NT2/D1 (cell line): ENCODE results near the gene TRPC4.

Experiments used
- DNase-seq: peaks from one replicate; pipeline ENCODE4 v3.0.0-alpha.2; 2011; ENCODE audit warnings: low read depth, low spot score
- H3K27me3 ChIP-seq: 2 replicates; pipeline ENCODE4 v1.6.0; 2011; ENCODE audit warnings: mild to moderate bottlenecking; ENCODE audit not compliant: insufficient read length, insufficient read depth
- H3K36me3 ChIP-seq: 2 replicates; pipeline ENCODE4 v1.6.1; 2011; ENCODE audit warnings: mild to moderate bottlenecking, low read length, mixed read lengths; ENCODE audit not compliant: insufficient read depth, insufficient read length
- H3K4me1 ChIP-seq: 2 replicates; pipeline ENCODE4 v1.5.1; 2011; ENCODE audit not compliant: insufficient read depth, insufficient read length
- H3K4me3 ChIP-seq: 2 replicates; pipeline ENCODE4 v1.5.1; 2011; ENCODE audit warnings: low read depth; ENCODE audit not compliant: insufficient read length
- H3K9ac ChIP-seq: 2 replicates; pipeline ENCODE4 v1.6.0; 2011; ENCODE audit warnings: low read depth; ENCODE audit not compliant: insufficient read length
- H3K9me3 ChIP-seq: 2 replicates; pipeline ENCODE4 v1.5.1; 2011; ENCODE audit warnings: mild to moderate bottlenecking, low read length; ENCODE audit not compliant: insufficient read depth
- SUZ12 ChIP-seq: IDR thresholded peaks from 2 replicates; pipeline ENCODE4 v1.6.1; 2011; ENCODE audit not compliant: insufficient read length, insufficient read depth; ENCODE audit errors: extremely low read depth
- YY1 ChIP-seq: IDR thresholded peaks from 2 replicates; pipeline ENCODE4 v1.6.1; 2011; ENCODE audit not compliant: insufficient read length, insufficient read depth
- ZNF274 ChIP-seq: IDR thresholded peaks from 2 replicates; pipeline ENCODE4 v1.6.1; 2011; ENCODE audit warnings: mild to moderate bottlenecking, low read depth, low read length

The TRPC4 gene

GRCh38 chr13:37755349-37755748, 114.2 kb downstream of the TRPC4 start:
- no peak for TF ChIP-seq ZNF274
- TF ChIP-seq SUZ12, result no peak
- TF ChIP-seq YY1, result no peak
- Histone ChIP-seq H3K9me3 (no peaks in the 10 kb centered on the region), H3K4me3 (no peak overlapping the region), H3K36me3 (no peaks in the 10 kb centered on the region), H3K27me3 (no peaks in the 10 kb centered on the region), H3K4me1 (no peaks in the 10 kb centered on the region), H3K9ac (no peak overlapping the region)
- DNase-seq, result no peak

GRCh38 chr13:37753776-37754175, 115.8 kb downstream of the TRPC4 start:
- Histone ChIP-seq H3K36me3 (no peaks in the 10 kb centered on the region), H3K4me1 (no peaks in the 10 kb centered on the region), H3K27me3 (no peaks in the 10 kb centered on the region), H3K4me3 (no peak overlapping the region), H3K9ac (no peak overlapping the region), H3K9me3 (no peaks in the 10 kb centered on the region)
- no peak for DNase-seq
- TF ChIP-seq ZNF274 (no peak), YY1 (no peak), SUZ12 (no peak)

- DNase-seq, result no peak
- H3K36me3 ChIP-seq, result no peaks in the 10 kb centered on the region
- no peaks in the 10 kb centered on the region for H3K4me1 ChIP-seq
- no peaks in the 10 kb centered on the region for H3K27me3 ChIP-seq
- no peak overlapping the region for H3K4me3 ChIP-seq
- TF ChIP-seq ZNF274 (no peak), SUZ12 (no peak), YY1 (no peak)
- H3K9me3 ChIP-seq, result no peaks in the 10 kb centered on the region
- no peak overlapping the region for H3K9ac ChIP-seq
Observed at GRCh38 chr13:37752146-37752545, 117.4 kb downstream of the TRPC4 start.

- no peaks in the 10 kb centered on the region for H3K9me3 ChIP-seq
- H3K4me3 ChIP-seq, result no peak overlapping the region
- TF ChIP-seq ZNF274 (no peak), SUZ12 (no peak), YY1 (no peak)
- H3K36me3 ChIP-seq, result no peaks in the 10 kb centered on the region
- H3K27me3 ChIP-seq, result no peaks in the 10 kb centered on the region
- no peak overlapping the region for H3K9ac ChIP-seq
- H3K4me1 ChIP-seq, result no peaks in the 10 kb centered on the region
- no peak for DNase-seq
Observed at GRCh38 chr13:37751025-37751424, 118.5 kb downstream of the TRPC4 start.

- DNase-seq, result no peak
Observed at GRCh38 chr13:37748913-37749312, 120.7 kb downstream of the TRPC4 start.

GRCh38 chr13:37747071-37747612, 122.4 kb downstream of the TRPC4 start:
- no peaks in the 10 kb centered on the region for H3K27me3 ChIP-seq
- no peak for TF ChIP-seq SUZ12
- no peak for TF ChIP-seq YY1
- no peak for TF ChIP-seq ZNF274
- no peaks in the 10 kb centered on the region for H3K4me1 ChIP-seq
- no peaks in the 10 kb centered on the region for H3K9me3 ChIP-seq
- H3K36me3 ChIP-seq, result no peaks in the 10 kb centered on the region
- H3K9ac ChIP-seq, result no peak overlapping the region
- no peak for DNase-seq
- no peak overlapping the region for H3K4me3 ChIP-seq

More at GRCh38 chr13:37748913-37749312, 120.7 kb downstream of the TRPC4 start:
- Histone ChIP-seq H3K9ac (no peak overlapping the region), H3K27me3 (no peaks in the 10 kb centered on the region), H3K9me3 (no peaks in the 10 kb centered on the region), H3K4me1 (no peaks in the 10 kb centered on the region), H3K36me3 (no peaks in the 10 kb centered on the region), H3K4me3 (no peak overlapping the region)
- TF ChIP-seq SUZ12 (no peak), YY1 (no peak), ZNF274 (no peak)

GRCh38 chr13:37741536-37741935, 128.0 kb downstream of the TRPC4 start:
- H3K36me3 ChIP-seq, result no peaks in the 10 kb centered on the region
- no peak for DNase-seq
- no peaks in the 10 kb centered on the region for H3K27me3 ChIP-seq
- no peaks in the 10 kb centered on the region for H3K4me1 ChIP-seq
- H3K4me3 ChIP-seq, result no peak overlapping the region
- H3K9me3 ChIP-seq, result no peaks in the 10 kb centered on the region
- H3K9ac ChIP-seq, result no peak overlapping the region
- TF ChIP-seq ZNF274, result no peak
- TF ChIP-seq SUZ12, result no peak
- no peak for TF ChIP-seq YY1

GRCh38 chr13:37736045-37736444, 133.5 kb downstream of the TRPC4 start:
- Histone ChIP-seq H3K36me3 (no peaks in the 10 kb centered on the region), H3K9me3 (no peaks in the 10 kb centered on the region), H3K9ac (no peak overlapping the region), H3K4me1 (no peaks in the 10 kb centered on the region), H3K4me3 (no peak overlapping the region), H3K27me3 (no peaks in the 10 kb centered on the region)
- no peak for TF ChIP-seq SUZ12
- TF ChIP-seq YY1, result no peak
- TF ChIP-seq ZNF274, result no peak
- no peak for DNase-seq
